ENCODE measurements around the gene MEIKIN. TPM values are rescaled to one million over a fixed set of nuclear protein-coding genes. Genes with fewer than 3 reads are reported as not detected.

The MEIKIN gene
- total and polyA plus RNA-seq, 2 of the 13 experiments (the other 11 are each of a cell fraction or from before 2014, with no cell fraction given), result not detected

DNA sequence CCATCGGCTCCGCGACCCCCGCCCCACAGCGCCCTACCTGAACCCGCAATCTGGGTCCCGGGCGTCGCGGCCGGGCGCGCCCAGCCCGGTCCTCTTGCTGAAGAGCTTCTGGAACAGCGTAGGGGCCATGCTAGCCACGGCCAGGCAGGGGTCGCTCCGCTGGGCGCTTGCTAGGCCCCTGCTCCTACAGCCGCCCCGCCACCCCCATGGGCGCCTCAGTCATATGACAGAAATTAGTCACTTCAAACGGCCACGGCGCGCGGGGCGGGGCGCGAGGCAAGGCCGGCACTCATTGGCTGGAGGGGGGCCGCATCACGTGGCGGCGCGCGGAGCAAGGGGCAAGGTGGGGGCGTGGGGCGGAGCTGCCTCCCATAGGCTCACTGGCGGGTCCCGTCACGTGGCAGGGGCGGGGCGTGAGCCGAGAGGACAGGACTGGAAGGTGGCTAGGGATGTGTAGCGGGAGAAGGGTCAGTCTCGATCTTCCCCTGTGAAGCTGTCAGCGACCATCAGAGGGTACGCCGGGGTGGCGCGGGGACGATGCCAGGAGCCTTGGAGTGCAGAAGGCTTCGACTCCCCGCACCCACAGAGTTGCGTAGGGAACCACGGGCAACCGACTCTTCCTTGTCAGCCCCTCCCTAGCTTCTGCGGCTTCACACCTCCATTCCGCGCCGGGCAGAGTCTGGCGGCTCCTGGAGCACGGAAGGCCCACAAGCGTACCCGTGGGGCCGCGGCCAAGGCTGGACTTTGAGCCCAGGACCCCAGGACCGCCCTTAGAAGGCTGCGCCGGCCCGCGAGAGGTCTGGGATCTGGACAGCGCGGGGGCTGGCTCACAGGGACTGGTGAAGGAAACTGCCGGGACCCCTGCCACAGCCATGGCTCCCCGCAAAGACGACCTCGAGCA, 148.4 kb downstream of the MEIKIN start, which contains the start of gene FNIP1 (continued):
- TF ChIP-seq, protein P1, sequence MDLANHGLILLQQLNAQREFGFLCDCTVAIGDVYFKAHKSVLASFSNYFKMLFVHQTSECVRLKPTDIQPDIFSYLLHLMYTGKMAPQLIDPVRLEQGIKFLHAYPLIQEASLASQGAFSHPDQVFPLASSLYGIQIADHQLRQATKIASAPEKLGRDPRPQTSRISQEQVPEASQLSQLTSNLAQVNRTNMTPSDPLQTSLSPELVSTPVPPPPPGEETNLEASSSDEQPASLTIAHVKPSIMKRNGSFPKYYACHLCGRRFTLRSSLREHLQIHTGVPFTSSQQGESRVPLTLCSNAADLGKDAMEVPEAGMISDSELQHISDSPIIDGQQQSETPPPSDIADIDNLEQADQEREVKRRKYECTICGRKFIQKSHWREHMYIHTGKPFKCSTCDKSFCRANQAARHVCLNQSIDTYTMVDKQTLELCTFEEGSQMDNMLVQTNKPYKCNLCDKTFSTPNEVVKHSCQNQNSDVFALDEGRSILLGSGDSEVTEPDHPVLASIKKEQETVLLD (CRISPR knock-in tag; IDR thresholded peaks at IDR 0.05; ENCODE audit: low read depth), result peak; percentile 55; the same call in 1 of the 2 replicates
- TF ChIP-seq, protein P2, sequence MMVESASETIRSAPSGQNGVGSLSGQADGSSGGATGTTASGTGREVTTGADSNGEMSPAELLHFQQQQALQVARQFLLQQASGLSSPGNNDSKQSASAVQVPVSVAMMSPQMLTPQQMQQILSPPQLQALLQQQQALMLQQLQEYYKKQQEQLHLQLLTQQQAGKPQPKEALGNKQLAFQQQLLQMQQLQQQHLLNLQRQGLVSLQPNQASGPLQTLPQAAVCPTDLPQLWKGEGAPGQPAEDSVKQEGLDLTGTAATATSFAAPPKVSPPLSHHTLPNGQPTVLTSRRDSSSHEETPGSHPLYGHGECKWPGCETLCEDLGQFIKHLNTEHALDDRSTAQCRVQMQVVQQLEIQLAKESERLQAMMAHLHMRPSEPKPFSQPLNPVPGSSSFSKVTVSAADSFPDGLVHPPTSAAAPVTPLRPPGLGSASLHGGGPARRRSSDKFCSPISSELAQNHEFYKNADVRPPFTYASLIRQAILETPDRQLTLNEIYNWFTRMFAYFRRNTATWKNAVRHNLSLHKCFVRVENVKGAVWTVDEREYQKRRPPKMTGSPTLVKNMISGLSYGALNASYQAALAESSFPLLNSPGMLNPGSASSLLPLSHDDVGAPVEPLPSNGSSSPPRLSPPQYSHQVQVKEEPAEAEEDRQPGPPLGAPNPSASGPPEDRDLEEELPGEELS (CRISPR knock-in tag; IDR thresholded peaks at IDR 0.05), result no peak
- TF ChIP-seq RARA (CRISPR knock-in tag; IDR thresholded peaks at IDR 0.05) (peak; percentile 70; the same call in 1 of the 2 replicates), TOE1 (CRISPR knock-in tag; IDR thresholded peaks at IDR 0.05) (peak; percentile 53; the same call in 1 of the 2 replicates), NR2F1 (CRISPR knock-in tag; IDR thresholded peaks at IDR 0.05) (peak in 1 of 2 experiments; percentile 43; a peak in 2 of 4 replicates), ZNF607 (CRISPR knock-in tag; IDR thresholded peaks at IDR 0.05; ENCODE audit: borderline replicate concordance) (peak; percentile 95), STAT5B (CRISPR knock-in tag; IDR thresholded peaks at IDR 0.05) (0 out of 2 replicates have a peak, but pooled peaks have one; percentile 28), SUZ12 (IDR thresholded peaks at IDR 0.05; ENCODE audit: low read depth, low read length) (no peak), EZH2 (conservative IDR thresholded peaks at IDR 0.05; ENCODE audit: low read depth, low read length) (no peak), FOXC1 (CRISPR knock-in tag; IDR thresholded peaks at IDR 0.05; ENCODE audit: borderline replicate concordance) (peak; percentile 89), ELF1 (CRISPR knock-in tag; IDR thresholded peaks at IDR 0.05) (peak; percentile 58), ZNF841 (CRISPR knock-in tag; IDR thresholded peaks at IDR 0.05; ENCODE audit: borderline replicate concordance) (no peak; the same call in 1 of the 2 replicates), SRSF9 (IDR thresholded peaks at IDR 0.05; ENCODE audit: borderline replicate concordance, insufficient read depth, low read depth, low read length, poor library complexity, severe bottlenecking) (no peak), MBD4 (IDR thresholded peaks at IDR 0.05; ENCODE audit: borderline replicate concordance, low read length) (no peak), SNRNP70 (IDR thresholded peaks at IDR 0.05; ENCODE audit: low read depth, low read length) (no peak), SALL1 (CRISPR knock-in tag; IDR thresholded peaks at IDR 0.05) (peak; percentile 93)
- TF ChIP-seq, protein P3, sequence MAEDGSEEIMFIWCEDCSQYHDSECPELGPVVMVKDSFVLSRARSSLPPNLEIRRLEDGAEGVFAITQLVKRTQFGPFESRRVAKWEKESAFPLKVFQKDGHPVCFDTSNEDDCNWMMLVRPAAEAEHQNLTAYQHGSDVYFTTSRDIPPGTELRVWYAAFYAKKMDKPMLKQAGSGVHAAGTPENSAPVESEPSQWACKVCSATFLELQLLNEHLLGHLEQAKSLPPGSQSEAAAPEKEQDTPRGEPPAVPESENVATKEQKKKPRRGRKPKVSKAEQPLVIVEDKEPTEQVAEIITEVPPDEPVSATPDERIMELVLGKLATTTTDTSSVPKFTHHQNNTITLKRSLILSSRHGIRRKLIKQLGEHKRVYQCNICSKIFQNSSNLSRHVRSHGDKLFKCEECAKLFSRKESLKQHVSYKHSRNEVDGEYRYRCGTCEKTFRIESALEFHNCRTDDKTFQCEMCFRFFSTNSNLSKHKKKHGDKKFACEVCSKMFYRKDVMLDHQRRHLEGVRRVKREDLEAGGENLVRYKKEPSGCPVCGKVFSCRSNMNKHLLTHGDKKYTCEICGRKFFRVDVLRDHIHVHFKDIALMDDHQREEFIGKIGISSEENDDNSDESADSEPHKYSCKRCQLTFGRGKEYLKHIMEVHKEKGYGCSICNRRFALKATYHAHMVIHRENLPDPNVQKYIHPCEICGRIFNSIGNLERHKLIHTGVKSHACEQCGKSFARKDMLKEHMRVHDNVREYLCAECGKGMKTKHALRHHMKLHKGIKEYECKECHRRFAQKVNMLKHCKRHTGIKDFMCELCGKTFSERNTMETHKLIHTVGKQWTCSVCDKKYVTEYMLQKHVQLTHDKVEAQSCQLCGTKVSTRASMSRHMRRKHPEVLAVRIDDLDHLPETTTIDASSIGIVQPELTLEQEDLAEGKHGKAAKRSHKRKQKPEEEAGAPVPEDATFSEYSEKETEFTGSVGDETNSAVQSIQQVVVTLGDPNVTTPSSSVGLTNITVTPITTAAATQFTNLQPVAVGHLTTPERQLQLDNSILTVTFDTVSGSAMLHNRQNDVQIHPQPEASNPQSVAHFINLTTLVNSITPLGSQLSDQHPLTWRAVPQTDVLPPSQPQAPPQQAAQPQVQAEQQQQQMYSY (CRISPR knock-in tag; IDR thresholded peaks at IDR 0.05), result peak; percentile 4; the same call in 1 of the 2 replicates
- TF ChIP-seq, protein P4, sequence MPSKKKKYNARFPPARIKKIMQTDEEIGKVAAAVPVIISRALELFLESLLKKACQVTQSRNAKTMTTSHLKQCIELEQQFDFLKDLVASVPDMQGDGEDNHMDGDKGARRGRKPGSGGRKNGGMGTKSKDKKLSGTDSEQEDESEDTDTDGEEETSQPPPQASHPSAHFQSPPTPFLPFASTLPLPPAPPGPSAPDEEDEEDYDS (CRISPR knock-in tag; IDR thresholded peaks at IDR 0.05), result peak; percentile 95
- TF ChIP-seq, protein P5, sequence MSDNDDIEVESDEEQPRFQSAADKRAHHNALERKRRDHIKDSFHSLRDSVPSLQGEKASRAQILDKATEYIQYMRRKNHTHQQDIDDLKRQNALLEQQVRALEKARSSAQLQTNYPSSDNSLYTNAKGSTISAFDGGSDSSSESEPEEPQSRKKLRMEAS (IDR thresholded peaks at IDR 0.05), result peak; percentile 96
- TF ChIP-seq, protein P6, sequence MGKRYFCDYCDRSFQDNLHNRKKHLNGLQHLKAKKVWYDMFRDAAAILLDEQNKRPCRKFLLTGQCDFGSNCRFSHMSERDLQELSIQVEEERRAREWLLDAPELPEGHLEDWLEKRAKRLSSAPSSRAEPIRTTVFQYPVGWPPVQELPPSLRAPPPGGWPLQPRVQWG (CRISPR knock-in tag; IDR thresholded peaks at IDR 0.05; ENCODE audit: borderline replicate concordance, low read depth), result no peak
